Breast epithelium (tissue), 3 donors: Measurements from ENCODE around the gene NPTX1.

Experiments used
- POLR2A ChIP-seq: fragments of 450-650 bp; IDR thresholded peaks from one replicate; pipeline ENCODE4 v1.6.1; 2016; ENCODE audit warnings: antibody characterized with exemption, mild to moderate bottlenecking, moderate library complexity
- POLR2AphosphoS5 ChIP-seq, 3 donors: sonication (generic); formaldehyde crosslinking; IDR thresholded peaks; one replicate each; pipeline ENCODE4 v1.6.1; 2017; ENCODE audit warnings: antibody characterized with exemption in 3 of 3
- TF ChIP-seq, protein P1 (sequence below), 3 donors: fragments of 450-650 bp; IDR thresholded peaks; one replicate each; pipeline ENCODE4 v1.5.1; 2016 to 2017; ENCODE audit warnings: antibody characterized with exemption in 3 of 3, mild to moderate bottlenecking in 3 of 3, moderate library complexity in 3 of 3

DNA sequence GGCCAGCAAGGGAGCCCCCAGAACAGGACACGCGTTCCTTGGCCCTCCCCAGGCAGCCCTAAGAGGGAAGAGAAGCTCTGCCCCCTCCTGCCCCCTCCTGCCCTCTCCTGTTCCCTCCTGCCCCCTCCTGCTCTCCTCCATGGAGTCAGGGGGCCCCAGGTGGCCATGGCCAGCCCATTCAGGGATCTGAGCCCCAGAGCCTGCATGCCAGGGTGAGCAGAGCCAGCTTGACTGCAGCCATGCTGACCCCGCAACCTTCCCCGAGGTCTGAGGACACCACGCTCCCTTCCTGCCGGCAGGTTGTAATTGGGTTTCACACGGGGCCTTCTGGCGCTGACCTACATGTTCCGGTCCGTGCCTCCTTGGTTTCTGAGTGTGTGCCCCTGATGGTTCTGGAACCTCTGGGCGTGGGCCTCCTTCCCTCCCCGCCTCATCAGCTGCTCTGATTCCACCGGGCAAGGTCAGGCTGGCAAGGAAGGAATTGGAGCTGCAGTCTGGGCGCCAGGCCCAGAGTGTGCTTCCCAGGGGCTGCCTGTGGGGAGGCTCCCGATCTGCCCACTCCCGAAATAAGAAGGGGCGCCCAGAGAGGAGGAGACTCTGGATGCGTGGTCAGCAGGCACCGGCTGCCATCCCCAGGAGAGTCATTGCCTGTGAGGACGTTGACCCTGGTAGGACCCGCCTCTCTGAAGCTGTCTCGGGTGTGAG is 23.7 kb upstream of the NPTX1 start:
- TF ChIP-seq, protein P1, sequence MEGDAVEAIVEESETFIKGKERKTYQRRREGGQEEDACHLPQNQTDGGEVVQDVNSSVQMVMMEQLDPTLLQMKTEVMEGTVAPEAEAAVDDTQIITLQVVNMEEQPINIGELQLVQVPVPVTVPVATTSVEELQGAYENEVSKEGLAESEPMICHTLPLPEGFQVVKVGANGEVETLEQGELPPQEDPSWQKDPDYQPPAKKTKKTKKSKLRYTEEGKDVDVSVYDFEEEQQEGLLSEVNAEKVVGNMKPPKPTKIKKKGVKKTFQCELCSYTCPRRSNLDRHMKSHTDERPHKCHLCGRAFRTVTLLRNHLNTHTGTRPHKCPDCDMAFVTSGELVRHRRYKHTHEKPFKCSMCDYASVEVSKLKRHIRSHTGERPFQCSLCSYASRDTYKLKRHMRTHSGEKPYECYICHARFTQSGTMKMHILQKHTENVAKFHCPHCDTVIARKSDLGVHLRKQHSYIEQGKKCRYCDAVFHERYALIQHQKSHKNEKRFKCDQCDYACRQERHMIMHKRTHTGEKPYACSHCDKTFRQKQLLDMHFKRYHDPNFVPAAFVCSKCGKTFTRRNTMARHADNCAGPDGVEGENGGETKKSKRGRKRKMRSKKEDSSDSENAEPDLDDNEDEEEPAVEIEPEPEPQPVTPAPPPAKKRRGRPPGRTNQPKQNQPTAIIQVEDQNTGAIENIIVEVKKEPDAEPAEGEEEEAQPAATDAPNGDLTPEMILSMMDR (IDR thresholded peaks at IDR 0.05): no peak
- TF ChIP-seq POLR2AphosphoS5 (IDR thresholded peaks at IDR 0.05) (no peak), POLR2A (no peak)
